ENCODE data around the gene RBM17. TPM values are rescaled to one million over a fixed set of nuclear protein-coding genes. Genes with fewer than 3 reads are reported as not detected.

The RBM17 gene
- total RNA-seq, 1 experiment from 2014 or later = 160 TPM

DNA sequence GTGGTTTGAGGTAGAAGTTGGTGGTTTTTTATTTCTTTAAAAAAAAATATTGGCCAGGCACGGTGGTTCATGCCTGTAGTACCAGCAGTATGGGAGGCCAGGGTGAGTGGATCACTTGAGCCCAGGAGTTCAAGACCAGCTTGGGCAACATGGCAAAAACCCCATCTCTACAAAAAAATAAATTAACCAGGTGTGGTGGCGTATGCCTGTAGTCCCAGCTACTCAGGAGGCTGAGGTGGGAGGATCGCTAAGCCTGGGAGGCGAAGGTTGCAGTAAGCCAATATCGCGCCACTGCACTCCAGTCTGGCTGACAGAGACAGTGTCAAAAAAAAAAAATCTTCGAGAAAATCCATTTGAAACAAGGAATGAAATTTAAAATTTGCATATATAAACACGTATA lies 27.8 kb upstream of the RBM17 start:
- H3K4me3 Mint-ChIP-seq = no peak overlapping the region
- DNase-seq (ENCODE audit: low spot score) (no peak), ATAC-seq (no peak)
- peaks cover 8% of the 10 kb centered on the region for H3K4me1 Mint-ChIP-seq
- H3K27ac Mint-ChIP-seq = no peak overlapping the region
- H3K27me3 Mint-ChIP-seq (ENCODE audit: low read depth) = no peaks in the 10 kb centered on the region; the same call in 1 of the 2 replicates
- H3K36me3 Mint-ChIP-seq = no peaks in the 10 kb centered on the region
- POLR2A ChIA-PET = no interaction called here
- peaks cover 9% of the 10 kb centered on the region for H3K9me3 Mint-ChIP-seq
- CTCF ChIA-PET = no interaction called here
- TF ChIP-seq NR1H2 (CRISPR knock-in tag; IDR thresholded peaks at IDR 0.05) (no peak), ELF4 (CRISPR knock-in tag; IDR thresholded peaks at IDR 0.05; ENCODE audit: low read depth) (no peak), KAT7 (CRISPR knock-in tag; IDR thresholded peaks at IDR 0.05; ENCODE audit: borderline replicate concordance) (no peak), CREB1 (CRISPR knock-in tag; IDR thresholded peaks at IDR 0.05) (no peak), MYBL2 (CRISPR knock-in tag; IDR thresholded peaks at IDR 0.05) (no peak), NFYB (CRISPR knock-in tag; conservative IDR thresholded peaks at IDR 0.05; ENCODE audit: low read depth) (no peak), SMAD3 (CRISPR knock-in tag; IDR thresholded peaks at IDR 0.05; ENCODE audit: borderline replicate concordance) (no peak), ZNF671 (CRISPR knock-in tag; IDR thresholded peaks at IDR 0.05) (no peak), HMGA2 (CRISPR knock-in tag; IDR thresholded peaks at IDR 0.05) (no peak), ESRRA (CRISPR knock-in tag; IDR thresholded peaks at IDR 0.05; ENCODE audit: borderline replicate concordance) (no peak), ZMAT4 (CRISPR knock-in tag; IDR thresholded peaks at IDR 0.05) (no peak), MLX (CRISPR knock-in tag; IDR thresholded peaks at IDR 0.05) (no peak), ZNF512 (CRISPR knock-in tag; IDR thresholded peaks at IDR 0.05; ENCODE audit: borderline replicate concordance) (no peak), JUN (CRISPR knock-in tag; IDR thresholded peaks at IDR 0.05) (no peak), GRHL2 (CRISPR knock-in tag; IDR thresholded peaks at IDR 0.05; ENCODE audit: insufficient replicate concordance, severe bottlenecking) (no peak)
- TF ChIP-seq, protein P1, sequence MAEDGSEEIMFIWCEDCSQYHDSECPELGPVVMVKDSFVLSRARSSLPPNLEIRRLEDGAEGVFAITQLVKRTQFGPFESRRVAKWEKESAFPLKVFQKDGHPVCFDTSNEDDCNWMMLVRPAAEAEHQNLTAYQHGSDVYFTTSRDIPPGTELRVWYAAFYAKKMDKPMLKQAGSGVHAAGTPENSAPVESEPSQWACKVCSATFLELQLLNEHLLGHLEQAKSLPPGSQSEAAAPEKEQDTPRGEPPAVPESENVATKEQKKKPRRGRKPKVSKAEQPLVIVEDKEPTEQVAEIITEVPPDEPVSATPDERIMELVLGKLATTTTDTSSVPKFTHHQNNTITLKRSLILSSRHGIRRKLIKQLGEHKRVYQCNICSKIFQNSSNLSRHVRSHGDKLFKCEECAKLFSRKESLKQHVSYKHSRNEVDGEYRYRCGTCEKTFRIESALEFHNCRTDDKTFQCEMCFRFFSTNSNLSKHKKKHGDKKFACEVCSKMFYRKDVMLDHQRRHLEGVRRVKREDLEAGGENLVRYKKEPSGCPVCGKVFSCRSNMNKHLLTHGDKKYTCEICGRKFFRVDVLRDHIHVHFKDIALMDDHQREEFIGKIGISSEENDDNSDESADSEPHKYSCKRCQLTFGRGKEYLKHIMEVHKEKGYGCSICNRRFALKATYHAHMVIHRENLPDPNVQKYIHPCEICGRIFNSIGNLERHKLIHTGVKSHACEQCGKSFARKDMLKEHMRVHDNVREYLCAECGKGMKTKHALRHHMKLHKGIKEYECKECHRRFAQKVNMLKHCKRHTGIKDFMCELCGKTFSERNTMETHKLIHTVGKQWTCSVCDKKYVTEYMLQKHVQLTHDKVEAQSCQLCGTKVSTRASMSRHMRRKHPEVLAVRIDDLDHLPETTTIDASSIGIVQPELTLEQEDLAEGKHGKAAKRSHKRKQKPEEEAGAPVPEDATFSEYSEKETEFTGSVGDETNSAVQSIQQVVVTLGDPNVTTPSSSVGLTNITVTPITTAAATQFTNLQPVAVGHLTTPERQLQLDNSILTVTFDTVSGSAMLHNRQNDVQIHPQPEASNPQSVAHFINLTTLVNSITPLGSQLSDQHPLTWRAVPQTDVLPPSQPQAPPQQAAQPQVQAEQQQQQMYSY (CRISPR knock-in tag; IDR thresholded peaks at IDR 0.05) = no peak
- TF ChIP-seq, protein P2, sequence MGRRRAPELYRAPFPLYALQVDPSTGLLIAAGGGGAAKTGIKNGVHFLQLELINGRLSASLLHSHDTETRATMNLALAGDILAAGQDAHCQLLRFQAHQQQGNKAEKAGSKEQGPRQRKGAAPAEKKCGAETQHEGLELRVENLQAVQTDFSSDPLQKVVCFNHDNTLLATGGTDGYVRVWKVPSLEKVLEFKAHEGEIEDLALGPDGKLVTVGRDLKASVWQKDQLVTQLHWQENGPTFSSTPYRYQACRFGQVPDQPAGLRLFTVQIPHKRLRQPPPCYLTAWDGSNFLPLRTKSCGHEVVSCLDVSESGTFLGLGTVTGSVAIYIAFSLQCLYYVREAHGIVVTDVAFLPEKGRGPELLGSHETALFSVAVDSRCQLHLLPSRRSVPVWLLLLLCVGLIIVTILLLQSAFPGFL (CRISPR knock-in tag; IDR thresholded peaks at IDR 0.05; ENCODE audit: borderline replicate concordance) = no peak

DNA sequence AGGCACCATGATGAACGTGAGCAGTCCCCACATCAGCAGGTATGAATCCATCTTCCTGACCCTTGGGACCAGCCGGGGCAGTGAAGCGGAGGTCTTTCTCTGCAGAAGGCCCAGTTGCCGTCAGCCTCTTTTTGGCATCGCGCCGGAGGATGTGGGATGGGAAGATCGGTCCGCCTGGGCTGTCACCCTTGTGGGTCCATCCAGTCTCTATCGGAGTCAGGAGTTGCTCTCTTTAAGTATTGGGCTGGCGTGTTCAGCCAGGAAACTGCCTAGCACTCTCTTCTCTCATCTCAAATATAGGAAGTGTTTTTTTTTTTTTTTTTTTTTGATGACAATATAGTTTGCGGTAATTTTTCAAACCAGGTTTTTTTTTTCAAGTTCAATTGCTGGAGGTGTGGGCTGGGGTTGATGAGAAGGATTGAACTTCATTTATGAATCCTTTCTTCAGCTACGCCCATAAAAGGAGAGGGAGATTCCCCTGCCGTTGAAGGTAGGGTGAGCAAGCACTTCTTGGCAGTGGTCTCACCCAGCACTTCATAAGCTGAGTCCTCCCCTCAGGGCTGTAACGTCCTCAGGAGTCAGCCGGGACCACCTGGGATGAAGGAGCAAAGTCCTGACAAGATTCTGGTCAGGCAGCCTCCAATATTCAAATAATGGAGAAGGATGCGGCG lies 26.6 kb upstream of the RBM17 start, which contains the start of gene IL2RA:
Gene IL2RA (minus strand): TSS at position 267 of the 671 bp plus-strand sequence. CDS start 216 bp downstream, at position 51.
- Mint-ChIP-seq H3K36me3 (no peaks in the 10 kb centered on the region), H3K4me3 (no peak within 1 kb of the TSS), H3K27me3 (ENCODE audit: low read depth) (no peaks in the 10 kb centered on the region; the same call in 1 of the 2 replicates), H3K4me1 (peaks cover 3% of the 10 kb centered on the region), H3K27ac (no peak within 1 kb of the TSS), H3K9me3 (peaks cover 9% of the 10 kb centered on the region)
- DNase-seq (ENCODE audit: low spot score) (no peak), ATAC-seq (peak; percentile 34; the same call in 1 of the 2 replicates)
- TF ChIP-seq, protein P3, sequence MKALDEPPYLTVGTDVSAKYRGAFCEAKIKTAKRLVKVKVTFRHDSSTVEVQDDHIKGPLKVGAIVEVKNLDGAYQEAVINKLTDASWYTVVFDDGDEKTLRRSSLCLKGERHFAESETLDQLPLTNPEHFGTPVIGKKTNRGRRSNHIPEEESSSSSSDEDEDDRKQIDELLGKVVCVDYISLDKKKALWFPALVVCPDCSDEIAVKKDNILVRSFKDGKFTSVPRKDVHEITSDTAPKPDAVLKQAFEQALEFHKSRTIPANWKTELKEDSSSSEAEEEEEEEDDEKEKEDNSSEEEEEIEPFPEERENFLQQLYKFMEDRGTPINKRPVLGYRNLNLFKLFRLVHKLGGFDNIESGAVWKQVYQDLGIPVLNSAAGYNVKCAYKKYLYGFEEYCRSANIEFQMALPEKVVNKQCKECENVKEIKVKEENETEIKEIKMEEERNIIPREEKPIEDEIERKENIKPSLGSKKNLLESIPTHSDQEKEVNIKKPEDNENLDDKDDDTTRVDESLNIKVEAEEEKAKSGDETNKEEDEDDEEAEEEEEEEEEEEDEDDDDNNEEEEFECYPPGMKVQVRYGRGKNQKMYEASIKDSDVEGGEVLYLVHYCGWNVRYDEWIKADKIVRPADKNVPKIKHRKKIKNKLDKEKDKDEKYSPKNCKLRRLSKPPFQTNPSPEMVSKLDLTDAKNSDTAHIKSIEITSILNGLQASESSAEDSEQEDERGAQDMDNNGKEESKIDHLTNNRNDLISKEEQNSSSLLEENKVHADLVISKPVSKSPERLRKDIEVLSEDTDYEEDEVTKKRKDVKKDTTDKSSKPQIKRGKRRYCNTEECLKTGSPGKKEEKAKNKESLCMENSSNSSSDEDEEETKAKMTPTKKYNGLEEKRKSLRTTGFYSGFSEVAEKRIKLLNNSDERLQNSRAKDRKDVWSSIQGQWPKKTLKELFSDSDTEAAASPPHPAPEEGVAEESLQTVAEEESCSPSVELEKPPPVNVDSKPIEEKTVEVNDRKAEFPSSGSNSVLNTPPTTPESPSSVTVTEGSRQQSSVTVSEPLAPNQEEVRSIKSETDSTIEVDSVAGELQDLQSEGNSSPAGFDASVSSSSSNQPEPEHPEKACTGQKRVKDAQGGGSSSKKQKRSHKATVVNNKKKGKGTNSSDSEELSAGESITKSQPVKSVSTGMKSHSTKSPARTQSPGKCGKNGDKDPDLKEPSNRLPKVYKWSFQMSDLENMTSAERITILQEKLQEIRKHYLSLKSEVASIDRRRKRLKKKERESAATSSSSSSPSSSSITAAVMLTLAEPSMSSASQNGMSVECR (CRISPR knock-in tag; IDR thresholded peaks at IDR 0.05; ENCODE audit: borderline replicate concordance) = no peak
- ChIA-PET CTCF (no interaction called here), POLR2A (interaction anchor here (0.7 kb wide), 2 partner anchors 18 to 263 kb away, joined by 6 to 8 read pairs; no protein-coding TSS in a partner anchor)
